Parathyroid adenoma (tissue), 2 donors: ENCODE data around the gene ZNRF3.
"Not testable (repeated sequence)": the region's sequence is repeated elsewhere in the genome, so short reads cannot be mapped to it uniquely, and the experiment has no call there.

ENCODE experiments used
- H2AFZ ChIP-seq: fragments of 300-600 bp; sonication (generic); one replicate; pipeline ENCODE4 v1.7.0; 2017; ENCODE audit warnings: antibody characterized with exemption, mild to moderate bottlenecking
- H3K27ac ChIP-seq: fragments of 300-600 bp; sonication (generic); one replicate; pipeline ENCODE4 v1.7.0; 2017
- H3K27me3 ChIP-seq: fragments of 300-600 bp; sonication (generic); one replicate; pipeline ENCODE4 v1.7.0; 2017; ENCODE audit warnings: low read length; ENCODE audit not compliant: control insufficient read depth, insufficient read depth
- H3K36me3 ChIP-seq: fragments of 300-600 bp; sonication (generic); one replicate; pipeline ENCODE4 v1.7.0; 2017; ENCODE audit warnings: low read length; ENCODE audit not compliant: control insufficient read depth, insufficient read depth
- H3K4me1 ChIP-seq: fragments of 300-600 bp; sonication (generic); one replicate; pipeline ENCODE4 v1.7.0; 2017; ENCODE audit warnings: control low read depth
- H3K4me2 ChIP-seq: fragments of 300-600 bp; sonication (generic); one replicate; pipeline ENCODE4 v1.7.0; 2017; ENCODE audit warnings: low read length
- H3K4me3 ChIP-seq: fragments of 300-600 bp; sonication (generic); one replicate; pipeline ENCODE4 v1.7.0; 2017; ENCODE audit warnings: low read depth, low read length
- H3K79me2 ChIP-seq: fragments of 300-600 bp; sonication (generic); one replicate; pipeline ENCODE4 v1.7.0; 2017; ENCODE audit warnings: control low read depth
- H3K9ac ChIP-seq: fragments of 300-600 bp; sonication (generic); one replicate; pipeline ENCODE4 v1.7.0; 2017; ENCODE audit warnings: mild to moderate bottlenecking
- H3K9me3 ChIP-seq: fragments of 300-600 bp; sonication (generic); one replicate; pipeline ENCODE4 v1.7.0; 2017; ENCODE audit warnings: low read length; ENCODE audit not compliant: control insufficient read depth
- CTCF ChIP-seq: fragments of 300-600 bp; sonication (generic); IDR thresholded peaks from one replicate; pipeline ENCODE4 v1.7.0; 2017; ENCODE audit warnings: antibody characterized with exemption, mild to moderate bottlenecking
- donor health status: primary hyperparathyroidism.

Gene ZNRF3

GRCh38 chr22:28904211-28904896, 21.0 kb downstream of the ZNRF3 start:
- Histone ChIP-seq H3K9ac (no peak overlapping the region), H3K36me3 (no peaks in the 10 kb centered on the region), H3K4me3 (peak overlapping the region; percentile 13), H3K4me1 (no peaks in the 10 kb centered on the region), H3K4me2 (peak overlapping the region; percentile 26), H3K27me3 (no peaks in the 10 kb centered on the region), H3K9me3 (no peaks in the 10 kb centered on the region), H3K79me2 (no peaks in the 10 kb centered on the region), H2AFZ (no peak overlapping the region), H3K27ac (no peak overlapping the region)
- TF ChIP-seq CTCF = no peak

GRCh38 chr22:28905256-28905832, 22.0 kb downstream of the ZNRF3 start:
- no peaks in the 10 kb centered on the region for H3K79me2 ChIP-seq
- no peaks in the 10 kb centered on the region for H3K4me1 ChIP-seq
- H3K9me3 ChIP-seq = no peaks in the 10 kb centered on the region
- no peak overlapping the region for H3K27ac ChIP-seq
- H3K9ac ChIP-seq = no peak overlapping the region
- no peak for TF ChIP-seq CTCF
- no peaks in the 10 kb centered on the region for H3K36me3 ChIP-seq
- H3K4me3 ChIP-seq = no peak overlapping the region
- no peak overlapping the region for H2AFZ ChIP-seq
- H3K4me2 ChIP-seq = no peak overlapping the region
- H3K27me3 ChIP-seq = no peaks in the 10 kb centered on the region

GRCh38 chr22:28906312-28906711, 22.9 kb downstream of the ZNRF3 start:
- no peaks in the 10 kb centered on the region for H3K79me2 ChIP-seq
- no peaks in the 10 kb centered on the region for H3K9me3 ChIP-seq
- TF ChIP-seq CTCF = no peak
- no peaks in the 10 kb centered on the region for H3K27me3 ChIP-seq
- H3K4me3 ChIP-seq = no peak overlapping the region
- H3K9ac ChIP-seq = no peak overlapping the region
- H3K36me3 ChIP-seq = no peaks in the 10 kb centered on the region
- no peak overlapping the region for H3K4me2 ChIP-seq
- H3K27ac ChIP-seq = no peak overlapping the region
- peaks cover under 1% of the 10 kb centered on the region for H3K4me1 ChIP-seq
- no peak overlapping the region for H2AFZ ChIP-seq

DNA sequence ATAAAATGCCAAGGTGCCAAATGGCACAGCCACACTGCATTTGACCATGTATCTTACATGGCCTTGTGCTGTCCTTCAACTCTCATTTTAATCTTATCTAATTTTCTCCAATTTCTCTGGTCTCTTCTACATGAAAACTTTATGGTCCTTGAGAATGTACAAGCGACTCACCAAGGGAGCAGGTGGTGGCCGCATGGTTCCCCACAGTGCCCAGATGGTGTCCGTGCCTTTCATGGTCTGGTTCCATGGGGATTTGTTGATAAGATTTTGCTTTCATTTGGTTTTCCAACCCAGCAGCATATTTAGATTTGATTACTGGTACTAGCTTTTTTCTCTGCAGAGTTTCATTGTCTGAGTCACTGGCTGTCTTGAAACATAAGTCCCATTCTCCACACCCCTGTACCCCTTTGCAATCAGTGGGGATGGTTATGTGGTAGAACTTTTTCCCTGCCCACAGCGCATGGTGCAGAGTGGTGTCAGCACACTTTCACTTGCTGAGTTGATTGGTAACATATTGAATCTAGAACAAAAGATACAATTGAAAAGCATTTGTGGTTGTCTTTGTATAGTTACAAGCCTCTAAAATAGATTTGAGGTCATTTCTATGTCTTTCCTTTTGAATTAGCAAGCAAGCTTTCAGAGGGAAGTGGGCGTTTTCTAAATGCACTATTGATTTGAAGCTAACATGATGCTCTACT, 24.1 kb downstream of the ZNRF3 start:
- H3K79me2 ChIP-seq = no peaks in the 10 kb centered on the region
- no peak overlapping the region for H3K4me2 ChIP-seq
- no peak overlapping the region for H2AFZ ChIP-seq
- no peak overlapping the region for H3K27ac ChIP-seq
- no peak overlapping the region for H3K4me3 ChIP-seq
- H3K27me3 ChIP-seq = no peaks in the 10 kb centered on the region
- no peaks in the 10 kb centered on the region for H3K9me3 ChIP-seq
- TF ChIP-seq CTCF = no peak
- H3K4me1 ChIP-seq = peaks cover 7% of the 10 kb centered on the region
- no peak overlapping the region for H3K9ac ChIP-seq
- H3K36me3 ChIP-seq = no peaks in the 10 kb centered on the region

- H3K79me2 ChIP-seq, H3K36me3 ChIP-seq, H3K4me3 ChIP-seq, H3K27ac ChIP-seq, H3K9me3 ChIP-seq, H3K27me3 ChIP-seq, H3K9ac ChIP-seq, H3K4me2 ChIP-seq, H2AFZ ChIP-seq, H3K4me1 ChIP-seq: not testable (repeated sequence)
These were observed 25.4 kb downstream of the ZNRF3 start for GRCh38 chr22:28908810-28909209.
